Sigmoid colon (tissue), 4 donors: ENCODE results near the gene ZFHX2.

Experiments
- POLR2A ChIP-seq, 2 donors: fragments of 450-650 bp; IDR thresholded peaks; one replicate each; pipeline ENCODE4 v1.6.1; 2016; ENCODE audit warnings: antibody characterized with exemption in 2 of 2, mild to moderate bottlenecking in 2 of 2, moderate library complexity in 2 of 2
- POLR2AphosphoS5 ChIP-seq, 4 donors: sonication (generic); formaldehyde crosslinking; IDR thresholded peaks; one replicate each; pipeline ENCODE4 v1.6.1; 2017; ENCODE audit warnings: antibody characterized with exemption in 4 of 4
- TF ChIP-seq, protein P1 (sequence below), 4 experiments: fragments of 450-650 bp in 3 of 4; fragments of 200-600 bp in 1 of 4; IDR thresholded peaks; one replicate each; pipeline ENCODE4 v1.5.1; 2016 to 2019; ENCODE audit warnings: antibody characterized with exemption in 4 of 4, mild to moderate bottlenecking in 3 of 4, moderate library complexity in 2 of 4

- TF ChIP-seq, protein P1, sequence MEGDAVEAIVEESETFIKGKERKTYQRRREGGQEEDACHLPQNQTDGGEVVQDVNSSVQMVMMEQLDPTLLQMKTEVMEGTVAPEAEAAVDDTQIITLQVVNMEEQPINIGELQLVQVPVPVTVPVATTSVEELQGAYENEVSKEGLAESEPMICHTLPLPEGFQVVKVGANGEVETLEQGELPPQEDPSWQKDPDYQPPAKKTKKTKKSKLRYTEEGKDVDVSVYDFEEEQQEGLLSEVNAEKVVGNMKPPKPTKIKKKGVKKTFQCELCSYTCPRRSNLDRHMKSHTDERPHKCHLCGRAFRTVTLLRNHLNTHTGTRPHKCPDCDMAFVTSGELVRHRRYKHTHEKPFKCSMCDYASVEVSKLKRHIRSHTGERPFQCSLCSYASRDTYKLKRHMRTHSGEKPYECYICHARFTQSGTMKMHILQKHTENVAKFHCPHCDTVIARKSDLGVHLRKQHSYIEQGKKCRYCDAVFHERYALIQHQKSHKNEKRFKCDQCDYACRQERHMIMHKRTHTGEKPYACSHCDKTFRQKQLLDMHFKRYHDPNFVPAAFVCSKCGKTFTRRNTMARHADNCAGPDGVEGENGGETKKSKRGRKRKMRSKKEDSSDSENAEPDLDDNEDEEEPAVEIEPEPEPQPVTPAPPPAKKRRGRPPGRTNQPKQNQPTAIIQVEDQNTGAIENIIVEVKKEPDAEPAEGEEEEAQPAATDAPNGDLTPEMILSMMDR (IDR thresholded peaks at IDR 0.05): no peak
- TF ChIP-seq POLR2AphosphoS5 (IDR thresholded peaks at IDR 0.05) (no peak), POLR2A (IDR thresholded peaks at IDR 0.05) (no peak)
Measured at GRCh38 chr14:23571701-23572523, 20.3 kb upstream of the ZFHX2 start.
